ENCODE data around the gene ITGA8.

Gene ITGA8

DNA sequence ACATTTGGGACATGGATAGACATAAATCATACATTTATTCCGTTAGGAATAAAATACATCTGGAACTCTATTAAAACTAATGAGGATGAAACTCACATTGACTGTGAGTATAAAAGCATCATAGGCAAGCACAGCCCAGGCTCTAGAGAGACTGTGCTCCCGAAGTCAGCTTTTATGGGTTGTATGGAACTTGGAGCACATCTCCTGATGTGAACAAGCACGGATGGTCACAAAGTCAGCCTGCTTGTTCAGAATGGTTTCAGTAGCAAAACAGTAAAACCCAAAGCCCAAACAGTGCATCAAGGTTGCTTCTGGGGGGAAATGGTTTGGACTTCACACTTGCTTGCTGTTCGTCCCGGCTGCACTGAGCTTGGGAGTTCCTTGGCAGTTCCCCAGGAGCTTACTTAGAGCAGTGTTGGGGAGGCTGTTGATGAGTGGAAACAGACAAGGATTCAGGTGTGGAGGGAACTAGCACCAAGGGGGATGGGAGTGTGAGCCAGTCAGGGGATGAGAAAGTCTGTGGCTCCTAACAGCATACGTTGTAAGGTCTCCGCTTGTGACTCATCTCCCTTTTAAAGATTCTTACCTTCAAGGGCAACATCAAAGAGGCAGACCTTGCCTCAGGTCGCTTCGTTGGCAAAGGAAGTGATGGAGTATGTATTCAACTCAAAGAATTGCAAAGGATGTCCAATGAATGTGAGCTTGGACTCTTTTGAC, 19.7 kb upstream of the ITGA8 start:
- no peak for DNase-seq
- in situ Hi-C loops (cut with HindIII; ENCODE audit: low pct_ligation_motif_present, low pct_unique_long_range_greater_than_20kb, low sequenced_read_pairs) = no loop called here

- no peak for DNase-seq
- in situ Hi-C loops (cut with HindIII; ENCODE audit: low pct_ligation_motif_present, low pct_unique_long_range_greater_than_20kb, low sequenced_read_pairs) = no loop called here
Observed at GRCh38 chr10:15738270-15738925, 18.7 kb upstream of the ITGA8 start.

DNA sequence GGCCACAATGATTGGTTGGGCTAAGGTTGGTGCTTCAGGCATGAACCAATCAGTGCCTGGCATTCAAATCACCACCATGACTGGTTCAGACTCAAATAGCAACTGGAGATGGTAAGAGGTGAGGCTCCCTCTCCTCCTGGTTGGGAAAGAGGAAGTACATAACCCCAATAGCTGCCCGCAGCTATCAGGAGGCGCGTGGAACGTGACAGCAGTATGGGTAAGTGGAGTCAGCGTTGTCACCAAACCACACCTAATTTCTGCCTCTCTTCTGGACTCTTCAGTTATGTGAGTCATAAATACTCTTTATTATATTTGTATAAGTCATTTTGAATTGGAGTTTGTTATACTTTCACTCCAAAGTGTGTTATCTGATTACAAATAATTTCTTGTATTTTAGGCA, 17.9 kb upstream of the ITGA8 start:
- in situ Hi-C loops (cut with HindIII; ENCODE audit: low pct_ligation_motif_present, low pct_unique_long_range_greater_than_20kb, low sequenced_read_pairs) = no loop called here

GRCh38 chr10:15735763-15736162, 16.0 kb upstream of the ITGA8 start:
- DNase-seq = no peak
- in situ Hi-C loops (cut with HindIII; ENCODE audit: low pct_ligation_motif_present, low pct_unique_long_range_greater_than_20kb, low sequenced_read_pairs) = no loop called here

More for the DNA sequence above, 17.9 kb upstream of the ITGA8 start:
- DNase-seq = no peak

DNA sequence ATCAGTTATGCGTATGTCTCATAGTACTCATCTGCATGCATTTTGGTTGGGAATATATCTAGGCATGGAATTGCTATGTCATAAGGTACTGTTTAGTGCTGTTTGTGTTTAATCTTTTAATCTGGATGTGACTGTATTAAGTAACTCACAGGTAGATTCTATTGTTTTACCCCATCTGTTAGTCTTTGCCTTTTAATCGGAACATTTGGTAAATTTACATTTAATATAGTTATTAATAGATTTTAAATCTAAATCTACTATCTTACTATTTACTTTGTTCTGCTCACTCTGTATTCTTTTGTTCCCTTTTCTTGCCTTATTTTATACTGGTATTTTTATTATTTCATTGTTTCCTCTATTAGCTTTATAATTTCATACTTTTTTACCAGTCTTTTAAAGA, 10.6 kb upstream of the ITGA8 start:
- in situ Hi-C loops (cut with HindIII; ENCODE audit: low pct_ligation_motif_present, low pct_unique_long_range_greater_than_20kb, low sequenced_read_pairs) = no loop called here
- no peak for DNase-seq

- in situ Hi-C loops (cut with HindIII; ENCODE audit: low pct_ligation_motif_present, low pct_unique_long_range_greater_than_20kb, low sequenced_read_pairs) = no loop called here
Observed at GRCh38 chr10:15729890-15730289, 10.2 kb upstream of the ITGA8 start.

DNA sequence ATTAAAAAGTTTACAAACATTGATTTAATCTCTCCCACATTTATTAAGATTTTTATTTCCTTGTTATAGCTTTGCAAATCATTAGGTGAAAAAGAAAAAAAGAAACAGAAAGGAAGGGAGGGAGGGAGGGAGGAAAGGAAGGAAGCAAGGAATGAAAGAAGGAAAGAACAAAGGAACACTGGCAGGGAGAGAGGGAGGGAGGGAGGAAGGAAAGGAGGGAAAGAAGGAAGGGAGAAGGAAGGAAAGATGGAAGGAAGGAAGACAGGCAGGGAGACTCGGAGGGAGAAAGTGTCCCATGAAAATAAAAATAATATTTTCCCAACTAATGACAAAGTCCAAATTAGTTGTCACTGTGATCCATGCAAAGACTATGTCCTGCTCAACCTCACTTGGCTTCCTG, 6.3 kb upstream of the ITGA8 start:
- in situ Hi-C loops (cut with HindIII; ENCODE audit: low pct_ligation_motif_present, low pct_unique_long_range_greater_than_20kb, low sequenced_read_pairs) = no loop called here
- DNase-seq = no peak

More at GRCh38 chr10:15729890-15730289, 10.2 kb upstream of the ITGA8 start:
- DNase-seq = no peak

- peak; percentile 36 for DNase-seq
- in situ Hi-C loops (cut with HindIII; ENCODE audit: low pct_ligation_motif_present, low pct_unique_long_range_greater_than_20kb, low sequenced_read_pairs) = no loop called here
Observed at GRCh38 chr10:15725603-15726002, 5.9 kb upstream of the ITGA8 start.

- DNase-seq = no peak
- in situ Hi-C loops (cut with HindIII; ENCODE audit: low pct_ligation_motif_present, low pct_unique_long_range_greater_than_20kb, low sequenced_read_pairs) = no loop called here
Observed at GRCh38 chr10:15724683-15725082, 5.0 kb upstream of the ITGA8 start.

DNA sequence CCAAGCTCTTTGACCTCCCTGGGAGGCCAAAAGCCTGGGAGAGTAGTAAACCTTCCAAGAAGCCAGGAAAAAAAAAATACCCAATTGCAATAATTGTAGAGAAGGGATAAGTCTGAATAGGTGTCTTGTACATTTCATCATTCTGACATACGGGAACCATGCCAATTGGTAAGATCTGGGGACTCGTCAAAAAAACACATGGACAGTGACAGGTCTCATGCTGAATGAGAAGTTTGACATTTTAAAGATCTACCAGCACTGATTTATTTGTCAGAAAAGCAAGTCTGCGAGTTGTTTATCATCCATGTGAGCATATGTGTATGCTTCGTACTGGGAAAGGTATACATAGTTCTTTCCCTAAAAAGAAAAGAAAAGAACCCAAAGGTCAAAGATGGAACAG, 4.1 kb upstream of the ITGA8 start:
- in situ Hi-C loops (cut with HindIII; ENCODE audit: low pct_ligation_motif_present, low pct_unique_long_range_greater_than_20kb, low sequenced_read_pairs) = no loop called here
- no peak for DNase-seq

DNA sequence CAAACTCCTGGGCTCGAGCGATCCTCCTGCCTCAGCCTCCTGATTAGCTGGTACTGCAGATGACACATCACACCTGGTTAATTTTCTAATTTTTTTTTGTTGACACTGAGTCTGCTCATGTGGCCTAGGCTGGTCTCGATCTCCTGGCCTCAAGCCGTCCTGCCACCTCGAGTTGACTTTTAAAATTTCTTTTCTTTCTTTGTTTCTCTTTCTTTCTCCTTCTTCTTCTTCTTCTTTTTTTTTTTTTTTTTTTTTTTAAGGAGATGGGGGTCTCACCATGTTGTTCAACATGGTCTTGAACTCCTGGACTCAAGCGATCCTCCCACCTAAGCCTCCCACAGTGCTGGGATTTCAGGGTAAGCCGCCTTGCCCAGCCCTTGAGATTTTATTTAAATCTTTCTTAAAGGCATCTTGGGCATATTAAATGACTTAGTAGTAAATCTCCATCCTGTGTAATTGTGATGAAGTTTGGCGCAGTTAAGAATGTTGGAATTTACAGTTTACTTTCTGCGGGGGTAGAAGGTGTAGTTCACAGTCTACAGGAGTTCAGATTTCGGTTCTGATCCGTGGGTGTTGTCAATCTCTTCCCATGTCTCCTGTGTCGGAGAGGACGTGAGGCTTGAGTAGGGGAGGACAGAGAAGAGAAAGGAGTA, 1.0 kb upstream of the ITGA8 start:
- in situ Hi-C loops (cut with HindIII; ENCODE audit: low pct_ligation_motif_present, low pct_unique_long_range_greater_than_20kb, low sequenced_read_pairs) = no loop called here
- DNase-seq = no peak

- no peak for DNase-seq
Observed at GRCh38 chr10:15719049-15719898, 448 bp downstream of the ITGA8 start.

DNA sequence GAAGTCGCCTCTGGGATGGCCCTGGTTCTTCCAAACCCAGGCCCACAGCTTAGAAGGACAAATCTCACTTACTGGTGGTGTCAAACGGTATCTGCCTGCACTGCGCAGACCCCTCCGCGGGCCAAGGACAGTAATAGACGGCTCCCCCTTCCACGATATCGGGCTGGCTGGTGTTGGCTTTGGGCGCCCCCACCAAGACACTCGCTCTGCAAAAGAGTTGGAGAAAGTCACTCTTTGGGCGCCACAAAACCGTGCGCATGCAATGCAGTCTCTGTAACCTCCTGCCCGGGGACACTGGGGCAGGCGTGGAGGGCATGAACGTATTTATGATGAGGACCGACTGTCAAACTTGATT, 1.1 kb downstream of the ITGA8 start:
- DNase-seq = no peak
- in situ Hi-C loops (cut with HindIII; ENCODE audit: low pct_ligation_motif_present, low pct_unique_long_range_greater_than_20kb, low sequenced_read_pairs) = no loop called here

More at GRCh38 chr10:15719049-15719898, 448 bp downstream of the ITGA8 start:
- in situ Hi-C loops (cut with HindIII; ENCODE audit: low pct_ligation_motif_present, low pct_unique_long_range_greater_than_20kb, low sequenced_read_pairs) = no loop called here

DNA sequence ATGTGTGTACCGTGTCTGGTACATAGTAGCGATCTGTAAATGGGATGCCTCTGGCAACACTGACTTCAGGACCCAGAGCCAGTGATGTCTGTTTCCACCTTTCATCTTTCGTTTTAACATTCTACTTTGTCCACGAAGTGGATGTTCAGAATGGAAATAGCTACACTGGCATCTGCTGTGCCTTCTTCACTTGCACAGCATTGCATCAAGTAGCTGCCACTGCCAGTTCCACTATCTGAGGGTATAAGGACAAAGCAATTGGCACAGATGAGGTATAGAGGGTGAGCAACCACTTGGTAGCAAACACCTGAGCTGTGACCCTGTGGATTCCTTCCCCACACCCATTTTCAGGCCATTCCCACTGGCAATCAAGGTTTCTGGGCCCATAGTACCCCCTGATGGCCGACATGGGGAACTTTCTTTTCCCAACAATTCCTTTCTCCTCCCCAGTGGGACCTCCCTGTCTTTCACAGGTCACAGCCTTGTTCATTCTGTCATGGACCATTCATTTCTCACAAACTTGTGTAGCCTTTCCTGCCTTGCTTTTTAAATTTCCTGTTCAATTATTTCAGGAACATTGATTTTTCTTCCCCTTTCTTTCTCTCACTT, 4.0 kb downstream of the ITGA8 start:
- in situ Hi-C loops (cut with HindIII; ENCODE audit: low pct_ligation_motif_present, low pct_unique_long_range_greater_than_20kb, low sequenced_read_pairs) = no loop called here
- DNase-seq = peak; percentile 4

DNA sequence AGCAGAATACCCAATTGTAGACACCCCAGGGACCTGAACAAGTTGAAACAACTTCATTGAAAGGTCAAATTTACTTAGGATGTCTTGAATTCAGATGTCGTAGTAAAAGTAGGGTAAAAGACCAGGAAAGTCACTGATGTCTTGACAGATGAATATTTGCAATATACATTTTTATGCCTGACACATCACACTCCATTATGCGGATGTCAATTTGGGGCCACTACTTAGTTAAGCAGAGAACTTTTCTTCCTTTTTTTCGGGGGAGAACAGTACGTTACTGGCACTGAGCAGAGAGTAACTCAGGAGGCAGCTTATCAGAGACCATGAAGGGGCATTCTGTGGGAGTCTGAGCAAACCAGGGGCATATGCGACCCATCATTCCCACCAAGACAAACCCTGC, 4.9 kb downstream of the ITGA8 start:
- in situ Hi-C loops (cut with HindIII; ENCODE audit: low pct_ligation_motif_present, low pct_unique_long_range_greater_than_20kb, low sequenced_read_pairs) = no loop called here
- DNase-seq = no peak

- in situ Hi-C loops (cut with HindIII; ENCODE audit: low pct_ligation_motif_present, low pct_unique_long_range_greater_than_20kb, low sequenced_read_pairs) = no loop called here
- no peak for DNase-seq
Observed at GRCh38 chr10:15712883-15713282, 6.8 kb downstream of the ITGA8 start.

GRCh38 chr10:15710455-15710854, 9.3 kb downstream of the ITGA8 start:
- DNase-seq = no peak
- in situ Hi-C loops (cut with HindIII; ENCODE audit: low pct_ligation_motif_present, low pct_unique_long_range_greater_than_20kb, low sequenced_read_pairs) = no loop called here

DNA sequence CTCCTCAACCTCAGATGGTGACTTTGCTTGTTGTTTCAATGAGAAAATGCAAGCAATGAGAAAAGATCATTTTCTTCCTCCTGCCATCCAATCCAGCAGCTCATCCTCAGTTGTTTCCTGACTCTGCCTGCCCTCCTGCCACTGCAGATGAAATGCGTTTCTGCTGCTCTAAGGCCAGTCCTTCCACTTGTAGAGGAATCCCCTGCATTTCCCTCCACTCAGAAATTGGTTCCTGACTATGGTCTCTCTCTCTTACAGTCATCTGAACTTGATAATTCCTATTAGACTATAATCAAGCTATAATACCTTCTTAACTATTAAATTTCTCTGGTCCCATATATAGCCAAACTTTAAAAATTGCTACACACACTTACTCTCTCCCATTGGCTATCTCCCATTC, 14.4 kb downstream of the ITGA8 start:
- DNase-seq = no peak
- in situ Hi-C loops (cut with HindIII; ENCODE audit: low pct_ligation_motif_present, low pct_unique_long_range_greater_than_20kb, low sequenced_read_pairs) = no loop called here

DNA sequence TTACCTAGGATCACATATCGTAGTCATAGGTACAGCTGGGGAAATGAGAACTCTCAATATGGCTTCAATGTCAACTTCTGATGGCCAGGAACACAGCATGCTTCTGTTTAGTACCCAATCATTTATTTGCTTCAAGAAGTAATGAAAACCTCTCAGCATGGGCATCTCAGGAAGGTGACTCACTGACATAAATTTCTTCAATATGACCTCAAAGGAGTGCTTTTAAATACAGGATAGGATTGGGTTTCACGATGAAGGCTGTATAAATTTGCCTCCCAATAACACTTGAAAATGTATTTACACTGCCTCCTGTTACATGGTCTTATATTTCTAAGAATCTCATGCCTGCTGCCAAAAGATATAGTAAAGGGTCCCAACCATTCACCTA, 15.1 kb downstream of the ITGA8 start:
- in situ Hi-C loops (cut with HindIII; ENCODE audit: low pct_ligation_motif_present, low pct_unique_long_range_greater_than_20kb, low sequenced_read_pairs) = no loop called here
- DNase-seq = no peak

Measured in ACHN (cell line).